ENCODE results near the gene FAM156B.
"Not testable (repeated sequence)": the region's sequence is repeated elsewhere in the genome, so short reads cannot be mapped to it uniquely, and the experiment has no call there.

FAM156B gene

DNA sequence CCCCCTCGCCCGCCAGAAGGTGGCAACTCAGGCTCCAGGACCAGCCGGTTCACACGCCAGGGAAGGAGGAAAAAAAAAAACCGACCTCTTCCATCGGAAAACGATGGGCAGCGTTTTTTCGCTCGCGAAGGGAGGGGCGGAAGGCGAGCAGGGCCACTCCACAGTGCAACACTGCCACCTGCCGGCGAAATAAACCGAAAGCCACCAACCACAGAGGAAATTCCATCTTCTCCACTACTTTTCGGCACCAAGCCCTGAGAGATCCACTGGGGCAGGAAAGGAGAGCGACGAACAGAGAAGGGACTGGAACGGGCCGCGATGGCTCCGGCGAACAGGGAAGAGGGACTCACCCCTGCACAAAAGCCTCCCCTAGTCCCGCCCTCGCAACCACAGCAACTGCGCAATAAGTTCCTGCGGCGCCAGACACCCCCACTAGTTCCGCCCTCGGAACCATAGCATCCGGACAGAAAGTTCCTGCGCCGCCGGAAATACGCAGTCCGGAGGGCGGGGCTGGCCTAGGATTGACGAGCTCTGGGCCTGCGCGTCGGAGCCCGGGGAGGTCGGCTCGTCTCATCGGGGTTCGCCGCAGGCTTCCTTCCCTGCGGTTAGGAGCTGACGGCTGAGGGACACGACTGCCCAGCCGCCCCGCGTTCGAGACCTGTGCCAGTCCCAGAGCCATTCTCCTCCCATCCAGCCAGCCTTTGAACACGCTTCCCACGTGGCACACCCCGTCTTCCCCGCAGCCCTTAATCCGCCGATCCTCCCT lies 37.8 kb downstream of the FAM156B start:
- peak overlapping the region; percentile 87 for H3K4me3 ChIP-seq (ENCODE audit: low read length)
- peak; percentile 81 for TF ChIP-seq CTCF (conservative IDR thresholded peaks at IDR 0.05; ENCODE audit: low read depth, low read length)
- peak; percentile 81 for DNase-seq (ENCODE audit: low read depth)

GRCh38 chrX:52935470-52935784 lies 38.3 kb downstream of the FAM156B start:
- DNase-seq (ENCODE audit: low read depth) = not testable (repeated sequence)
- peak; percentile 5 for TF ChIP-seq CTCF (conservative IDR thresholded peaks at IDR 0.05; ENCODE audit: low read depth, low read length)
- H3K4me3 ChIP-seq (ENCODE audit: low read length) = peak overlapping the region; percentile 87

DNA sequence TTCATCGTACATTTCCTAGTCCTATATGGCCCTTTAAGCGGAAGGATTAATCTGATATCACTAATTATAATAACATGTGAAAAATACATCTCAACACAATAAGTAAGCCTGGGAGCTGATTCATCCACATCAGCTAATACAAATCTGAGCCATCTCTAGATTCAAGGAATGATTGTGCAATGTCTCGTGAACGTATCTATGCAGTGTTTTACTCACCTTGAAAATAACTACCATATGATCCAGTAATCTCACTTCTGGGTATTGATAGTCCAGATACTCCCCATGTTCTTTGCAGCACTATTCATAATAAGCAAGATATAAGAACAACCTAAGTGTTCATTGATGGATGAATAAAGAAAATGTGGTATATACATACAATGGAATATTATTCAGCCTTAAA lies 43.6 kb downstream of the FAM156B start:
- DNase-seq (ENCODE audit: low read depth); H3K4me3 ChIP-seq (ENCODE audit: low read length): not testable (repeated sequence)

- H3K4me3 ChIP-seq (ENCODE audit: low read length); DNase-seq (ENCODE audit: low read depth): not testable (repeated sequence)
These were observed 44.6 kb downstream of the FAM156B start for GRCh38 chrX:52941728-52942127.

DNA sequence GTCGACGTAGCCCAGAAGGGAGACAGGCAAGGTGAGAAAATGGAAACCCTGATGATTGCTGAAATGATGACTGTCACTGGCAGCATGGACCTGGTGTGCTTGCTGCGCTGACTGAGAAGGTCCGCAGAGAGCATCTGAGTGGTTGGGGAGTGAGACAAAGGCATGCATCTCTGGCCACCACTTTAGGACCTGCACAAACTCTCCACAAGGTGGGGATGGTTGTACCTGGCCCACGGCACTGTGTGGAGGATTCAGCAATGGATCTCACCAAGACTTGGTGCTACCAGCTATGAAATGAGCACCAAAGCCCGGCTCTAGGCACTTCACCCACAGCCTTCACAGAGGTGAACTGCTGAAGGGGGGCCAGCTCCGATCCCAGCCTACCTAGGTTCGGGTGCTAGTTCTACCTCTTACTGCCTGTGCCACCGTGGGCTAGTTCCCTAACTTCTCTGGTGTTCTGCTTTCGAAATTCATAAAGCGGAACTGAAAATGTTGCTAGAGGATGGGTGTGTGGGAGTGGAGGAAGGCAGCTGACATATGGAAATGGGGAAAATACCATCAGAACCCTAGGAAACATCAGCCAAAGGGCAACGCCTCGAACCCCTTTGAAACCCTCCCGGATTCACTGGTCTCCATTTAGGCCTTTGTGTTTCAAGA lies 48.8 kb downstream of the FAM156B start:
- not testable (repeated sequence) for DNase-seq (ENCODE audit: low read depth); H3K4me3 ChIP-seq (ENCODE audit: low read length)

GRCh38 chrX:52947501-52947900 lies 50.4 kb downstream of the FAM156B start:
- DNase-seq (ENCODE audit: low read depth); H3K4me3 ChIP-seq (ENCODE audit: low read length): not testable (repeated sequence)

DNA sequence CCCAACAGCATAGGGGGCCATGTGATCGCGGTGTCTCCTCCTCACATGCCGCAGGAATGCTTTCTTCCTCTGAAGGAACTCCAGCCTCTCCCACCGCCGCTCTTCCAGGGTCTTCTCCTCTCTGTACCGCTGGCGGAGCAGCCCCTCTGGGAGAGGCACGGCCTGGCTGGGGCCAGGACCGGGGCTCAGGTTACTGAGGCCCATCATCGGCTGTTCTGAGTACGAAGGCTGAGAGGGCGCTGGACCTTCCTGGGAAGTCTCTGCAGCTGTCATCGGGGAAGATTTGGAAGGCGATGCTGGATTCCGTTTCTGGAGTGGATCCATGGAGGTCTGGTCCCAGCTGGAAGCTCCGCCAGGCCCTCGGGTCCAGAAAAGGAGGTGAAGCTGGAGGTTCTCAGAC lies 51.1 kb downstream of the FAM156B start:
- H3K4me3 ChIP-seq (ENCODE audit: low read length); DNase-seq (ENCODE audit: low read depth): not testable (repeated sequence)

GRCh38 chrX:52949325-52949724 lies 52.2 kb downstream of the FAM156B start:
- not testable (repeated sequence) for H3K4me3 ChIP-seq (ENCODE audit: low read length); DNase-seq (ENCODE audit: low read depth)

DNA sequence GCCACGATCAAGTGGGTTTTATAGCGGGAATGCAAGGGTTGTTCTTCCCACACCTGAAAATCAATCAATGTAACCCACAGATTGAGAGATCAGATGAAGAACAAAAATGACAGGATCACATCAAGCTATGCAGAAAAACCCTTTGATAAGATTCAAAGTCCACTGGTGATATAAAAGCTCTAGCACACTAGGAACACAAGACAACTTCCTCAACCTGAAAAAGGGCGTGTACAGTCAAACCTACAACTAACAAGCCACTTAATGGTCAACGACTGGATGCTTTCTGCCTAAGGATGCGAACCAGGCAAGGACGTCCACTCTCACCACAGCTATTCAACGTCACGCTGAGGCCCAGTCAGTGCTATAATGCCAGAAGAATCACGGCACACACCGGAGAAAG lies 52.8 kb downstream of the FAM156B start:
- not testable (repeated sequence) for H3K4me3 ChIP-seq (ENCODE audit: low read length); DNase-seq (ENCODE audit: low read depth)

All from retinal pigment epithelial cell (primary cell).